ENCODE measurements around the gene GLIPR2. TPM values are rescaled to one million over a fixed set of nuclear protein-coding genes. Genes with fewer than 3 reads are reported as not detected.
A peak's percentile ranks its signal among the peaks of the same experiment; 100 is the strongest.

Gene GLIPR2
- total and polyA plus RNA-seq, 2 of the 4 experiments (the other 2 are of a cell fraction) = 35.8 to 43.3 TPM

- no peak overlapping the region for H3K4me2 ChIP-seq (ENCODE audit: low read depth, low read length)
- H3K36me3 ChIP-seq (ENCODE audit: control insufficient read depth, insufficient read depth, low read length) = peaks cover 52% of the 10 kb centered on the region
- H3K4me3 ChIP-seq (ENCODE audit: insufficient read depth, low read depth, low read length) = no peak overlapping the region
- no peak overlapping the region for H2AK9ac ChIP-seq (replicated peaks; ENCODE audit: low read depth, low read length, poor library complexity)
- no peak overlapping the region for H2AK5ac ChIP-seq (ENCODE audit: low read depth, low read length)
- DNase-seq = peak; percentile 33
- H3K27ac ChIP-seq (ENCODE audit: insufficient read depth, low read length) = peak overlapping the region; percentile 9; the same call in 1 of the 2 replicates
- H3K4ac ChIP-seq (ENCODE audit: low read depth, low read length) = no peak overlapping the region
- no peak overlapping the region for H2BK5ac ChIP-seq (ENCODE audit: low read depth, low read length, poor library complexity, severe bottlenecking)
- peaks cover 4 to 15% of the 10 kb centered on the region in 2 experiments; a peak in 2 of 4 replicates for H3K79me1 ChIP-seq (ENCODE audit: low read depth in 1 of 2, low read length in 2 of 2)
- WGBS, 2 experiments (ENCODE audit: extremely low coverage in 2 of 2, insufficient read length in 1 of 2) = 94% methylated on average over 2 of the region's 15 CpGs; no CpG with 5 or more reads in 1 of the 2 experiments
- H3K27me3 ChIP-seq (ENCODE audit: control insufficient read depth, insufficient read depth, low read length) = no peaks in the 10 kb centered on the region
- H3K18ac ChIP-seq (ENCODE audit: low read depth, low read length) = no peak overlapping the region
- H2BK20ac ChIP-seq (ENCODE audit: low read depth, low read length) = no peak overlapping the region
- no peak overlapping the region for H2BK15ac ChIP-seq (ENCODE audit: low read depth, low read length)
- H2BK120ac ChIP-seq (ENCODE audit: low read depth, low read length) = no peak overlapping the region
- dilution Hi-C loops (cut with HindIII; ENCODE audit: low sequenced_read_pairs, unreplicated experiment) = no loop called here
- peaks cover 7% of the 10 kb centered on the region for H3K4me1 ChIP-seq (ENCODE audit: control insufficient read depth, insufficient read depth, low read length)
- H3K9me1 ChIP-seq (ENCODE audit: insufficient read depth, low read length) = peaks cover 7% of the 10 kb centered on the region
- in situ Hi-C loops (cut with MboI; ENCODE audit: low sequenced_read_pairs) = no loop called here
- H4K5ac ChIP-seq (ENCODE audit: low read depth, low read length) = no peak overlapping the region
- intact Hi-C loops (cut with micrococcal nuclease) = no loop called here
- no peak for TF ChIP-seq RFX5 (IDR thresholded peaks at IDR 0.05; ENCODE audit: low read depth, low read length)
- TF ChIP-seq MAFK (IDR thresholded peaks at IDR 0.05; ENCODE audit: low read depth, low read length) = no peak
- TF ChIP-seq CEBPB (IDR thresholded peaks at IDR 0.05; ENCODE audit: low read depth, low read length) = no peak
- H4K91ac ChIP-seq (ENCODE audit: insufficient read depth, low read depth, low read length) = no peak overlapping the region
- no peak overlapping the region for H3K9ac ChIP-seq (ENCODE audit: low read depth, low read length)
- ATAC-seq (ENCODE audit: low read depth) = peak; percentile 42; the same call in 1 of the 2 replicates
- CTCF ChIA-PET = interaction anchor here (1.5 kb wide), 1 partner anchor 48 kb away, joined by 3 read pairs; no protein-coding TSS in a partner anchor
- peak overlapping the region; percentile 25 for H2AFZ ChIP-seq (replicated peaks; ENCODE audit: low read length, poor library complexity)
- H3K56ac ChIP-seq (ENCODE audit: extremely low read depth, insufficient read depth, low read length) = no peak overlapping the region
- no peak overlapping the region for H3K23ac ChIP-seq (ENCODE audit: low read depth, low read length)
- H3K9me3 ChIP-seq (ENCODE audit: control insufficient read depth, insufficient read depth, low read length) = no peaks in the 10 kb centered on the region
- no peak overlapping the region for H3K14ac ChIP-seq (replicated peaks; ENCODE audit: low read depth, low read length)
- POLR2A ChIA-PET (ENCODE audit: unreplicated experiment) = no interaction called here
- no peaks in the 10 kb centered on the region for H4K20me1 ChIP-seq (ENCODE audit: insufficient read depth, low read length)
- no TSS peak for BruUV-seq (replicated peaks)
- H4K8ac ChIP-seq (ENCODE audit: low read depth in 2 of 2, low read length in 2 of 2) = no peak overlapping the region
Measured at GRCh38 chr9:36118706-36119105, 17.8 kb upstream of the GLIPR2 start.
